Right lobe of liver (tissue), 4 donors: Measurements from ENCODE around the gene C11orf52.
A peak's percentile ranks its signal among the peaks of the same experiment; 100 is the strongest.

Experiments
- CTCF ChIP-seq, 4 donors: fragments of 200-600 bp in 3 of 4; fragments of 450-650 bp in 1 of 4; IDR thresholded peaks; one replicate each; pipeline versions ENCODE4 v1.5.1 to v1.8.0; 2016 to 2022; ENCODE audit warnings: antibody characterized with exemption in 4 of 4, mild to moderate bottlenecking in 2 of 4
- POLR2A ChIP-seq: fragments of 450-650 bp; IDR thresholded peaks from one replicate; pipeline ENCODE4 v1.6.1; 2017; ENCODE audit warnings: antibody characterized with exemption, mild to moderate bottlenecking
- donor health status: DM: no; HTN: no; CAD: no.
- donor health status: DM: no; HTN: no; CAD: no.
- donor health status: DM: no; HTN: yes; CAD: no.

- TF ChIP-seq CTCF (IDR thresholded peaks at IDR 0.05) (no peak), POLR2A (peak; percentile 29)
Observed at GRCh38 chr11:111926505-111927391, 8.0 kb downstream of the C11orf52 start.
